H1 (cell line): ENCODE results near the gene GALNT7. TPM values are rescaled to one million over a fixed set of nuclear protein-coding genes. Genes with fewer than 3 reads are reported as not detected.

ENCODE experiments used
- CTCF ChIA-PET: fragments of 300-600 bp; sonication (Branson Sonifier 250); formaldehyde crosslinking; loops from one replicate; lab custom pipeline; 2021; ENCODE audit not compliant: partially characterized antibody; lab: Charles Lee
- POLR2A ChIA-PET: fragments of 300-600 bp; sonication (Branson Sonifier 250); formaldehyde crosslinking; loops from one replicate; lab custom pipeline; 2021; ENCODE audit warnings: inconsistent platforms; ENCODE audit not compliant: partially characterized antibody; lab: Charles Lee
- DNase-seq, 2 experiments: peaks; one replicate each; pipeline versions ENCODE4 v3.0.0 to v3.0.0-alpha.2; 2010 to 2022; ENCODE audit warnings: low spot score in 2 of 2, low read depth in 1 of 2, mixed read lengths in 1 of 2
- FAIRE-seq: peaks from 2 replicates; lab custom pipeline; 2011; peaks lifted over from hg19 to GRCh38; lab: Jason Lieb, UNC
- H2AFZ ChIP-seq: 2 replicates; pipeline ENCODE4 v1.8.1; 2012; ENCODE audit warnings: low read length, inconsistent platforms
- H2AK5ac ChIP-seq: 2 replicates; pipeline ENCODE4 v1.6.1; 2013; ENCODE audit warnings: low read depth, low read length
- H2BK120ac ChIP-seq: replicated peaks from 2 replicates; pipeline ENCODE3; 2013; ENCODE audit warnings: low read depth, low read length, inconsistent platforms
- H2BK12ac ChIP-seq: 2 replicates; pipeline ENCODE4 v1.6.1; 2013; ENCODE audit warnings: low read depth, low read length
- H2BK15ac ChIP-seq: 2 replicates; pipeline ENCODE4 v1.6.1; 2013; ENCODE audit warnings: low read length
- H2BK20ac ChIP-seq: 2 replicates; pipeline ENCODE4 v1.6.1; 2013; ENCODE audit warnings: low read length
- H2BK5ac ChIP-seq: 2 replicates; pipeline ENCODE4 v1.6.1; 2013; ENCODE audit warnings: low read depth, low read length
- H3K14ac ChIP-seq: 2 replicates; pipeline ENCODE4 v1.6.1; 2013; ENCODE audit warnings: inconsistent platforms; ENCODE audit not compliant: insufficient read length
- H3K18ac ChIP-seq: 2 replicates; pipeline ENCODE4 v1.6.1; 2013; ENCODE audit warnings: low read length; ENCODE audit errors: extremely low read depth
- H3K23ac ChIP-seq: 2 replicates; pipeline ENCODE4 v1.6.1; 2013; ENCODE audit warnings: inconsistent platforms; ENCODE audit not compliant: insufficient read length
- H3K23me2 ChIP-seq: 2 replicates; pipeline ENCODE4 v1.6.1; 2013; ENCODE audit warnings: low read depth, low read length
- H3K27ac ChIP-seq: 2 replicates; pipeline ENCODE4 v1.6.1; 2011; ENCODE audit warnings: low read depth, low read length, inconsistent platforms
- H3K27me3 ChIP-seq, 4 experiments: replicated peaks in 1 of 4; 1 replicate in 1 of 4; 2 replicates in 3 of 4; pipeline versions ENCODE4 v1.6.1 to v1.8.1; 2011 to 2013; ENCODE audit warnings: low read length in 3 of 4, mild to moderate bottlenecking in 3 of 4, inconsistent platforms in 2 of 4, mixed read lengths in 2 of 4, moderate library complexity in 1 of 4; ENCODE audit not compliant: control insufficient read depth in 3 of 4, insufficient read depth in 3 of 4; ENCODE audit errors: extremely low read depth in 1 of 4
- H3K36me3 ChIP-seq, 4 experiments: 2 replicates each; pipeline versions ENCODE4 v1.6.1 to v1.8.1; 2011 to 2013; ENCODE audit warnings: mild to moderate bottlenecking in 4 of 4, low read length in 3 of 4, moderate library complexity in 2 of 4, control low read depth in 1 of 4, inconsistent platforms in 1 of 4; ENCODE audit not compliant: insufficient read depth in 4 of 4, control insufficient read depth in 2 of 4
- H3K4ac ChIP-seq: replicated peaks from 2 replicates; pipeline ENCODE3; 2013; ENCODE audit warnings: low read length, low read depth, mixed read lengths, inconsistent platforms; ENCODE audit not compliant: insufficient read length
- H3K4me1 ChIP-seq, 4 experiments: replicated peaks in 1 of 4; 1 replicate in 1 of 4; 2 replicates in 3 of 4; pipeline versions ENCODE4 v1.6.1 to v1.8.1; 2011 to 2013; ENCODE audit warnings: low read length in 3 of 4, inconsistent platforms in 2 of 4, mixed read lengths in 1 of 4; ENCODE audit not compliant: insufficient read depth in 4 of 4, control insufficient read depth in 3 of 4
- H3K4me2 ChIP-seq, 2 experiments: 2 replicates each; pipeline versions ENCODE4 v1.6.1 to v1.8.1; 2011 to 2013; ENCODE audit warnings: low read depth in 2 of 2, low read length in 2 of 2, control low read depth in 1 of 2, inconsistent platforms in 1 of 2, mild to moderate bottlenecking in 1 of 2; ENCODE audit not compliant: insufficient read depth in 1 of 2
- H3K4me3 ChIP-seq, 4 experiments: fragments of 200-600, 300-600 bp in 1 of 4; sonication (generic), shearing (Covaris generic), sonication (Bioruptor Twin) in 1 of 4; 2 replicates each; pipeline versions ENCODE4 v1.5.1 to v1.8.1; 2011 to 2016; ENCODE audit warnings: low read length in 4 of 4, low read depth in 3 of 4, control low read depth in 2 of 4, inconsistent platforms in 2 of 4, mild to moderate bottlenecking in 2 of 4, mixed read lengths in 1 of 4, moderate library complexity in 1 of 4; ENCODE audit not compliant: insufficient read depth in 2 of 4; ENCODE audit errors: extremely low read depth in 1 of 4
- H3K56ac ChIP-seq: replicated peaks from 2 replicates; pipeline ENCODE3; 2013; ENCODE audit warnings: low read depth, mild to moderate bottlenecking, mixed read lengths, low read length, inconsistent platforms; ENCODE audit not compliant: insufficient read length
- H3K79me1 ChIP-seq: 2 replicates; pipeline ENCODE4 v1.6.1; 2013; ENCODE audit warnings: low read depth, low read length, control low read depth
- H3K79me2 ChIP-seq, 2 experiments: 2 replicates each; pipeline versions ENCODE4 v1.6.1 to v1.8.1; 2012 to 2013; ENCODE audit warnings: low read length in 2 of 2, mild to moderate bottlenecking in 2 of 2, inconsistent platforms in 1 of 2; ENCODE audit not compliant: insufficient read depth in 2 of 2, control insufficient read depth in 1 of 2
- H3K9ac ChIP-seq, 4 experiments: replicated peaks in 1 of 4; 1 replicate in 1 of 4; 2 replicates in 3 of 4; pipeline versions ENCODE4 v1.6.1 to v1.8.1; 2011 to 2013; ENCODE audit warnings: low read depth in 3 of 4, low read length in 3 of 4, control low read depth in 2 of 4, mild to moderate bottlenecking in 2 of 4, moderate library complexity in 2 of 4, inconsistent platforms in 1 of 4; ENCODE audit errors: extremely low read depth in 1 of 4
- H3K9me3 ChIP-seq, 2 experiments: 2 replicates each; pipeline versions ENCODE4 v1.6.1 to v1.8.1; 2012 to 2013; ENCODE audit warnings: mild to moderate bottlenecking in 2 of 2, moderate library complexity in 2 of 2, control low read depth in 1 of 2, inconsistent platforms in 1 of 2, low read depth in 1 of 2, low read length in 1 of 2, mixed read lengths in 1 of 2; ENCODE audit not compliant: insufficient read depth in 2 of 2
- H4K20me1 ChIP-seq, 2 experiments: replicated peaks in 1 of 2; 2 replicates each; pipeline versions ENCODE3 to v1.8.1; 2011 to 2013; ENCODE audit warnings: inconsistent platforms in 2 of 2, low read length in 2 of 2, mild to moderate bottlenecking in 1 of 2; ENCODE audit not compliant: insufficient read depth in 2 of 2, control insufficient read depth in 1 of 2
- H4K5ac ChIP-seq: 2 replicates; pipeline ENCODE4 v1.6.1; 2013; ENCODE audit warnings: low read length, low read depth, mixed read lengths, inconsistent platforms; ENCODE audit not compliant: insufficient read length
- H4K8ac ChIP-seq: 2 replicates; pipeline ENCODE4 v1.8.0; 2013; ENCODE audit warnings: mild to moderate bottlenecking, moderate library complexity, low read length, inconsistent platforms; ENCODE audit not compliant: insufficient read depth; ENCODE audit errors: extremely low read depth
- H4K91ac ChIP-seq: replicated peaks from 2 replicates; pipeline ENCODE3; 2013; ENCODE audit warnings: low read length, mixed read lengths, inconsistent platforms; ENCODE audit not compliant: insufficient read length
- ASH2L ChIP-seq: fragments of 200-600, 300-600 bp; sonication (generic); IDR thresholded peaks from one replicate; pipeline ENCODE4 v1.7.1; 2017; ENCODE audit warnings: low read length
- ATF3 ChIP-seq: IDR thresholded peaks from 2 replicates; pipeline ENCODE4 v1.6.1; 2011; ENCODE audit warnings: low read depth, mild to moderate bottlenecking, low read length; ENCODE audit not compliant: insufficient read depth
- CHD1 ChIP-seq: IDR thresholded peaks from 2 replicates; pipeline ENCODE4 v1.6.1; 2012; ENCODE audit warnings: low read depth, low read length, improper control_type of control experiment
- CTCF ChIP-seq, 3 experiments: IDR thresholded peaks; 1 replicate in 2 of 3; 2 replicates in 1 of 3; pipeline versions ENCODE4 v1.5.1 to v1.6.1; 2011; ENCODE audit warnings: low read length in 3 of 3, mild to moderate bottlenecking in 3 of 3, inconsistent platforms in 2 of 3, low read depth in 1 of 3, moderate library complexity in 1 of 3; ENCODE audit not compliant: insufficient read depth in 1 of 3; ENCODE audit errors: control extremely low read depth in 1 of 3
- JUND ChIP-seq: IDR thresholded peaks from 2 replicates; pipeline ENCODE4 v1.6.1; 2011; ENCODE audit warnings: mild to moderate bottlenecking, improper control_type of control experiment, low read length
- RNF2 ChIP-seq: fragments of 200-900, 300-1000 bp; sonication (generic); IDR thresholded peaks from 2 replicates; pipeline ENCODE4 v1.7.1; 2016; ENCODE audit warnings: borderline replicate concordance, low read depth, mild to moderate bottlenecking, antibody characterized with exemption, low read length; ENCODE audit not compliant: poor library complexity, severe bottlenecking; ENCODE audit errors: missing control alignments
- SIN3A ChIP-seq, 2 experiments: IDR thresholded peaks in 1 of 2; conservative IDR thresholded peaks in 1 of 2; 2 replicates each; pipeline ENCODE4 v1.6.1; 2011 to 2012; ENCODE audit warnings: low read length in 2 of 2, improper control_type of control experiment in 1 of 2, low read depth in 1 of 2, mild to moderate bottlenecking in 1 of 2
- TAF7 ChIP-seq: optimal IDR thresholded peaks from 2 replicates; pipeline ENCODE3; 2011; ENCODE audit warnings: low read depth, mild to moderate bottlenecking, inconsistent platforms, low read length, moderate library complexity, borderline replicate concordance
- TEAD4 ChIP-seq: IDR thresholded peaks from 2 replicates; pipeline ENCODE4 v1.6.1; 2012; ENCODE audit warnings: low read depth, low read length, inconsistent platforms, mixed read lengths
- polyA plus RNA-seq, 7 experiments: library from polyadenylated mRNA; depleted of rRNA in 3 of 7; stranded (reverse) in 5 of 7; unstranded in 2 of 7; fragments of >200 nt in 5 of 7; fragments of 200-250 nt in 2 of 7; gene quantifications; 1 replicate in 5 of 7; 2 replicates in 1 of 7; 4 replicates in 1 of 7; pipeline versions ENCODE4 v1.2.1 to v1.2.3, GENCODE V29; 2011 to 2013; ENCODE audit warnings: missing spikeins in 2 of 7, mixed read lengths in 2 of 7
- total RNA-seq: library from RNA; stranded (reverse); fragmentation: NEBNext Ultra II Directional; extraction: Animal tissue kit (Norgen Biotek cat#: 25700); gene quantifications from 2 replicates; pipeline ENCODE4 v1.2.1, GENCODE V29; 2021

Gene GALNT7
- total and polyA plus RNA-seq, 2 of the 8 experiments (the other 6 are each of a cell fraction or from before 2014, with no cell fraction given) = 22.4 to 85.5 TPM

DNA sequence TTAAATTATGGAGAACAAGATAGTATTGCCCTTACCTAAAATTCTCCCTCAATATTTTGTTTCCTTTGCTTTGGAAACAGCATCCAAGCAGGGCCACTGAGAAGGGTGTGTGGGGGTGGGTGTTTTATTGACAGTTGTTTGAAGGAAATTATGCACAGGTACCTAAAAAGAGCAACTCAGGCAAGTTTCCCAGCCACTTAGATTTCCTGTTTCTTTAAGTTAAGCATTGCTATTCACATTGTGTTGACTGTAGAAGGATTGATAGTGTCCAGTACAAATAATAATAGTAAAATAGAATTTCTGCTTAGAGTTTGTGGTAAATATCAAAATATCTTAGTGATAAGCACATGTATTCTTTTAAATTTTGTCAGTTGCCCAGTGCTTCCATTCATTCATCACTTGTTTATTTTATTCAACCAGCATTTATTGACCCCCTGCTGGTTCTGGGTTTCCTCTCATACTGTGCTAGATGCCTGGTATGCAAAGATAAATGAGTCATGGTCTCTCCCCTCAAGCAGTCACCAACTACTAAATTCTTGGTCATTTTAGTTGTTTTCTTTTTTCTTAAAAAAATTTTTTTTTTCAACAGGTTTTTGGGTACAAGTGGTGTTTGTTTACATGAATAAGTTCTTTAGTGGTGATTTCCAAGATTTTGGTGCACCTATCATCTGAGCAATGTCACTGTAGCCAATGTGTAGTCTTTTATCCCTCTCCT is 50.0 kb downstream of the GALNT7 start:
- Histone ChIP-seq H3K79me2 (peaks cover 4 to 92% of the 10 kb centered on the region in 2 experiments; a peak in 3 of 4 replicates), H2BK120ac (no peak overlapping the region), H3K36me3 (no peaks in the 10 kb centered on the region), H3K79me1 (no peaks in the 10 kb centered on the region), H3K18ac (no peak overlapping the region; the same call in 1 of the 2 replicates), H3K4me1 (peaks cover 0 to 8% (median 3%) of the 10 kb centered on the region in 4 experiments; a peak in 1 of 7 replicates), H3K14ac (no peak overlapping the region), H3K9ac (no peak overlapping the region), H3K56ac (no peak overlapping the region), H3K4me3 (no peak overlapping the region), H4K20me1 (peaks cover 2% of the 10 kb centered on the region in 2 experiments), H2AFZ (no peak overlapping the region), H3K4me2 (peak overlapping the region in 1 of 2 experiments; percentile 29; a peak in 1 of 4 replicates), H3K23me2 (no peaks in the 10 kb centered on the region), H2BK5ac (0 out of 2 replicates have a peak overlapping the region, but pooled peaks have one; percentile 22), H3K23ac (no peak overlapping the region), H4K91ac (no peak overlapping the region), H2BK12ac (0 out of 2 replicates have a peak overlapping the region, but pooled peaks have one; percentile 43), H3K27ac (no peak overlapping the region), H3K9me3 (no peaks in the 10 kb centered on the region), H2AK5ac (no peak overlapping the region), H3K4ac (no peak overlapping the region), H2BK15ac (no peak overlapping the region), H2BK20ac (no peak overlapping the region), H4K5ac (no peak overlapping the region), H3K27me3 (no peaks in the 10 kb centered on the region), H4K8ac (no peak overlapping the region)
- DNase-seq (no peak), FAIRE-seq (no peak)
- CTCF ChIA-PET = interaction anchor here (1.3 kb wide), 1 partner anchor 41 kb away, joined by 4 read pairs; no protein-coding TSS in a partner anchor
- POLR2A ChIA-PET = no interaction called here
- TF ChIP-seq RNF2 (no peak), TEAD4 (peak; percentile 68), ASH2L (no peak), CTCF (IDR thresholded peaks at IDR 0.05; ENCODE audit: control extremely low read depth in 1 of 3, insufficient read depth in 1 of 3, low read depth in 1 of 3, low read length in 3 of 3) (no peak), TAF7 (no peak), CHD1 (no peak), JUND (peak; percentile 93), ATF3 (no peak), SIN3A (conservative IDR thresholded peaks at IDR 0.05 in 1 of 2, IDR thresholded peaks at IDR 0.05 in 1 of 2; ENCODE audit: low read depth in 1 of 2, low read length in 2 of 2) (no peak)
